Hindlimb muscle (tissue), 1 donor: ENCODE measurements around the gene HYDIN. TPM values are rescaled to one million over a fixed set of nuclear protein-coding genes. Genes with fewer than 3 reads are reported as not detected.
"Not testable (repeated sequence)": the region's sequence is repeated elsewhere in the genome, so short reads cannot be mapped to it uniquely, and the experiment has no call there.

ENCODE experiments used
- DNase-seq: peaks from one replicate; pipeline ENCODE4 v3.0.0-alpha.2; 2013
- polyA plus RNA-seq: library from polyadenylated mRNA; unstranded; fragments of 120-200 nt; gene quantifications from one replicate; pipeline ENCODE4 v1.2.1, GENCODE V29; 2013; ENCODE audit not compliant: insufficient read length

HYDIN gene
- polyA plus RNA-seq, 1 donor: 2.8 TPM

GRCh38 chr16:70987019-70987715 lies 243.4 kb downstream of the HYDIN start:
- not testable (repeated sequence) for DNase-seq

DNA sequence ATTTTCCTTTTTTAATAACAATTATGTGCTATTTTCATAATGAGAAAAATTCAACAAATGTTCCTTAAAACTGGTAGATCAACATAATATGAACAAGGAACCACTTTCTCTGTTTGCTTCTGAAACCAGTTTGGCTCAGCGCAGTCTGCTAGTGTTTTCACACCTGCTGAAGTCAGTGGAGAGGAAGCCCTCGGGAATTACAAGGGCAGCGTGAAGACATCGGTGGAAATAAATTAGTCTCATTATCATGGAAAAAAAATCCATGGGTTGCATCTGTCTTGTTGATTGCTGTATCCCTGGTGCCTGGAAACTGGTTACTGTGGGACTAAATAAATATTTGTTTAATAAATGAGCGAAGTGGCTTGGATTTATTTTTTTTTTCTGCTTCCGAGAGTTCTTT lies 245.8 kb downstream of the HYDIN start:
- not testable (repeated sequence) for DNase-seq

GRCh38 chr16:70968332-70968731 lies 262.2 kb downstream of the HYDIN start:
- not testable (repeated sequence) for DNase-seq

- DNase-seq: not testable (repeated sequence)
These were observed 270.4 kb downstream of the HYDIN start for GRCh38 chr16:70960169-70960568.

GRCh38 chr16:70954922-70955321 lies 275.6 kb downstream of the HYDIN start:
- not testable (repeated sequence) for DNase-seq

DNA sequence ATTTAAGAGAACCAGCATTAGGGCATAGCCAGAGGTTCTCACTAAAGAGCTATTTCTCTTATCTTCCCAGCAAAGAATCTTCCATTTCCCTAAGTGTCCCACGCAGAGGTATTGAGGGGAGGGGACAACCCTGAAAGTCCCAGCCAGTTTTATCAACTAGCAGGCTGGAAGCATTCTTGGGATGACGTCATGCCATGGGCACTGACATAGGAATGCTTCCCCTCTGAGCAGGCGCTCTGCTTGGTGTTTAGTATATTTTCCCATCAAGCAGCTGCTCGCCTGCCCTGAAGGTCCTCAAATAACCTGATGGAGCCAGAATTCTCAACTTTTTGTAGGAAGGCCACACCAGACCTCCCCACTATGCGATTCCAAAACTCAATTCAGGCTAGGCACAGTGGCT lies 276.7 kb downstream of the HYDIN start:
- not testable (repeated sequence) for DNase-seq

GRCh38 chr16:70943551-70943950 lies 287.0 kb downstream of the HYDIN start:
- not testable (repeated sequence) for DNase-seq

- DNase-seq: not testable (repeated sequence)
These were observed 290.7 kb downstream of the HYDIN start for GRCh38 chr16:70939690-70940359.

DNA sequence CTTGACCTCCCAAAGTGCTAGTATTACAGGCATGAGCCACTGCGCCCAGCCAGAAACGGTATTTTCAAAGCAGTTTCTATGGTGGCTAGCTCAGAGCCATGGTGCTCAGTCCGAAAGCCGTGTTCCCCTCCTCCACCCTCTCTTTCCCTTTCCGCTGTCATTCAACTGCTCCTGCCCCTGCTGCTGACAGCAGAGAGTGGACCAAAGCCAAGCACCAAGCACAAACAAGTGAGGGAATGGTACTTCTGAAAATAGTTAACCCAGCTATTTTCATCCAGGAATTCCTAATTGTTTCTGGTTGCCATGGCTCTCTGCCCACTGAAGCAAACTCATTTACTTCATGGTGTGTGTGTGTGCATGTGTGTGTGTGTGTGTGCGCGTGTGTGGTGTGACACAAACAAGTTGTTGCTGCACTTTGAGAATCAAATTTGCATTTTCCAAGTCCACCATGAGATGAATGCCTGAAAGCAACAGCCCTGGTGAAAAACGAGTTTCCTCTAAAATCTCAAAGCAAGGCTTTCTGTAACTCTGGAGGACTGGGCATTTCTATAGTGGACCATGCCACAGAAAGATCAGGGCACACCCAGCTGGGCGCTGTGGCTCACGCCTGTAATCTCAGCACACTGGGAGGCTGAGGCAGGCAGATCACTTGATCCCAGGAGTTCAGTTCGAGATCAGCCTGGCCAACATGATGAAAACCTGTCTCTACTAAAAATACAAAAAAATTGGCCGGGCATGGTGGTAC lies 293.6 kb downstream of the HYDIN start:
- DNase-seq: not testable (repeated sequence)

GRCh38 chr16:70935325-70935724 lies 295.2 kb downstream of the HYDIN start:
- not testable (repeated sequence) for DNase-seq

- DNase-seq: not testable (repeated sequence)
These were observed 296.8 kb downstream of the HYDIN start for GRCh38 chr16:70933746-70934145.

- not testable (repeated sequence) for DNase-seq
These were observed 299.8 kb downstream of the HYDIN start for GRCh38 chr16:70930757-70931156.

GRCh38 chr16:70922164-70922563 lies 308.4 kb downstream of the HYDIN start:
- DNase-seq: peak; percentile 6

DNA sequence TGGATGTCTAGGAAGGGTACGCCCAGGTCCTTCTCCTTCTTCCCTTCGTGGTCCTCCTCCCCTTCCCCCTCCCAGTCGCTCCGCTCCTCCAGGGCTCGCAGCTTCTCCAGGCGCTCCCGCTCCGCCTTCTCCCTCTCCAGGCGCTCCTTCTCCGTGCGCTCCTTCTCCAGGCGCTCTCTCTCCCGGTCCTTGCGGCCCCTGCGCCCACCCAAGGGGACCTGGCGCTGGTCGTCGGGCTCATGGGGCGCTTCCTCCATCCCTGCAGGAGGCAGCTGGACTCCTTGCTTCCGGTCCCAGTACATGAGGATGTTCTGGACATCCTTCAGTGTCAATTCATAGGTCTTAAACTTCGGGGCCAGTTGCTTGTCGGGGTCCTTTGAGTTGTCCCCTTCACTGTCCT lies 309.9 kb downstream of the HYDIN start:
- not testable (repeated sequence) for DNase-seq

DNA sequence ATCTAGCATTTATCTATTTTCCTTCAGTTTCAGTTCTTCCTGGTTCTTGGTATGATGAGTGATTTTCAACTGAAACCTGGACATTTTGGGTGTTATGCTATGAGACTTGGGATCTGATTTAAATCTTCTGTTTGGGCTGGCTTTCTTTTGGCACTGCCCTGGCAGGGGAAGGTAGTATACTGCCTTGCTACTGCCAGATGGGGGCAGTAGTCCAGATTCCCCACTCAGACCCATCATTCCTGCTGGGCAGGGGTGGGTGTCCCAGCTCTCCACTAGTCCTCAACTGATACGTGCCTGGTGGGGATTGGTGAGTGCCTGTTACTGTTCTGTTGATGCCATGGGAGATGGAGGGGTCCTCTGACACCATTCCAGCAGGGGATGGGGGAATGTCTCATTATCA lies 342.3 kb downstream of the HYDIN start:
- not testable (repeated sequence) for DNase-seq

DNA sequence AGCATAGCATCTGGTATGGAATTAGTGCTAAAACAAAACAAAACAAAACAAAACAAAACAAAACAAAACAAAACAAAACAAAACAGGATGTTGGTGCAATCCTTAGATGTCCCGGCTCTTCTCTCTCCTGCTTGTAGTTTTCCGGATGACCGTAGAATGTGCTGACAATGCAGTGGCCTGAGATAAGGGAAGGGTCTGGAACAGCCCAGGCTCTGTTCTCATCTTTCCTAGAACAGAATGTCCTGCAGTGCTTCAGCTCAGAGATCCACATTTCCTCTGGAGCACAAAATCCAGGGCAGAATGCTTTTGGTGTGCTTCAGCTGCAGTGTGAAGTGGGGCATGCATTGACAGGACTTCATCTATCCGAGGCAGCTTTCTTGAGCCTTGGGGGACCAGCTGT lies 345.9 kb downstream of the HYDIN start:
- not testable (repeated sequence) for DNase-seq

GRCh38 chr16:70882311-70882710 lies 348.2 kb downstream of the HYDIN start:
- not testable (repeated sequence) for DNase-seq

- not testable (repeated sequence) for DNase-seq
These were observed 352.6 kb downstream of the HYDIN start for GRCh38 chr16:70877895-70878294.

GRCh38 chr16:70876442-70876841 lies 354.1 kb downstream of the HYDIN start:
- not testable (repeated sequence) for DNase-seq

GRCh38 chr16:70864698-70865097 lies 365.8 kb downstream of the HYDIN start:
- DNase-seq: not testable (repeated sequence)

GRCh38 chr16:70861996-70862395 lies 368.5 kb downstream of the HYDIN start:
- DNase-seq: not testable (repeated sequence)

GRCh38 chr16:70851299-70851698 lies 379.2 kb downstream of the HYDIN start:
- not testable (repeated sequence) for DNase-seq

- DNase-seq: not testable (repeated sequence)
These were observed 406.9 kb downstream of the HYDIN start for GRCh38 chr16:70823498-70824118.
